Stomach (tissue), 9 donors: ENCODE measurements around the gene AUTS2. TPM values are rescaled to one million over a fixed set of nuclear protein-coding genes. Genes with fewer than 3 reads are reported as not detected.

ENCODE experiments used
- DNase-seq, 2 donors: peaks; one replicate each; pipeline versions ENCODE4 v3.0.0 to v3.0.0-alpha.2; 2013 to 2019
- H3K27ac ChIP-seq, 5 donors: fragments of 200-600 bp in 4 of 5; sonication (generic) in 4 of 5; one replicate each; pipeline ENCODE4 v1.5.1; 2013 to 2019; ENCODE audit warnings: mild to moderate bottlenecking in 1 of 5, moderate library complexity in 1 of 5
- H3K27me3 ChIP-seq, 3 donors: fragments of 200-600 bp; sonication (generic); one replicate each; pipeline ENCODE4 v1.5.1; 2017 to 2019; ENCODE audit warnings: mixed run types in 1 of 3
- H3K36me3 ChIP-seq, 4 donors: fragments of 200-600 bp; sonication (generic); 1 replicate in 3 of 4; 2 replicates in 1 of 4; pipeline ENCODE4 v1.5.1; 2016 to 2019
- H3K4me1 ChIP-seq, 4 donors: fragments of 200-600 bp; sonication (generic); one replicate each; pipeline ENCODE4 v1.5.1; 2016 to 2019
- H3K4me3 ChIP-seq, 4 donors: fragments of 200-600 bp; sonication (generic) in 3 of 4; one replicate each; pipeline ENCODE4 v1.5.1; 2016 to 2019; ENCODE audit warnings: mild to moderate bottlenecking in 1 of 4
- H3K9me3 ChIP-seq, 4 donors: fragments of 200-600 bp; sonication (generic); one replicate each; pipeline ENCODE4 v1.5.1; 2016 to 2019
- CTCF ChIP-seq, 7 experiments: fragments of 450-650 bp in 4 of 7; fragments of 200-600 bp in 3 of 7; sonication (generic) in 3 of 7; IDR thresholded peaks; one replicate each; pipeline ENCODE4 v1.5.1; 2016 to 2019; ENCODE audit warnings: antibody characterized with exemption in 7 of 7, control low read depth in 2 of 7, mild to moderate bottlenecking in 1 of 7
- EP300 ChIP-seq: sonication (generic); formaldehyde crosslinking; IDR thresholded peaks from one replicate; pipeline ENCODE4 v1.6.1; 2017; ENCODE audit warnings: antibody characterized with exemption
- POLR2A ChIP-seq, 4 donors: fragments of 450-650 bp; IDR thresholded peaks; one replicate each; pipeline ENCODE4 v1.6.1; 2016; ENCODE audit warnings: antibody characterized with exemption in 4 of 4, control low read depth in 2 of 4, mild to moderate bottlenecking in 1 of 4, moderate library complexity in 1 of 4
- POLR2AphosphoS5 ChIP-seq, 3 donors: sonication (generic); formaldehyde crosslinking; IDR thresholded peaks; one replicate each; pipeline ENCODE4 v1.6.1; 2016; ENCODE audit warnings: antibody characterized with exemption in 3 of 3
- WGBS, 5 donors: extraction: QIAGEN DNeasy Blood & Tissue Kit in 3 of 5; methylation state at CpG; one replicate each; pipeline versions ENCODE4 v1.1.5 to v1.1.7; 2013 to 2018; 5-methylcytosine and 5-hydroxymethylcytosine counted together
- intact Hi-C: fragments of 100-400 bp; cut with DNase I; formaldehyde crosslinking; loops from one replicate; pipeline ENCODE4 v1.15.1; 2023; ENCODE audit warnings: low total_unique reads
- polyA plus RNA-seq, 3 donors: library from polyadenylated mRNA; stranded (reverse); fragments of 200-250 nt; gene quantifications; one replicate each; pipeline ENCODE4 v1.2.3, GENCODE V29; 2013
- total RNA-seq, 5 donors: library from RNA; depleted of rRNA; stranded (reverse); fragments of >200 nt; gene quantifications; one replicate each; pipeline versions ENCODE4 v1.1.0 to v1.2.3, GENCODE V29; 2014 to 2016
- donor health status: healthy with polysubstance abuse.
- donor health status: Bipolar disorder and iron deficiency.
- donor health status: healthy.

The AUTS2 gene
- total and polyA plus RNA-seq, 8 donors, result 3.8 to 90.3 (median 38.1) TPM

GRCh38 chr7:69630292-69630691 is 32.0 kb downstream of the AUTS2 start:
- H3K27ac ChIP-seq, result no peak overlapping the region
- WGBS, 5 donors, result 43 to 52% (median 47%) methylated on average over 5 of the region's 5 CpGs
- H3K36me3 ChIP-seq, result no peaks in the 10 kb centered on the region
- H3K9me3 ChIP-seq, result no peaks in the 10 kb centered on the region
- peaks cover 0 to 9% (median 0%) of the 10 kb centered on the region in 4 donors for H3K4me1 ChIP-seq
- intact Hi-C loops, result no loop called here
- no peaks in the 10 kb centered on the region for H3K27me3 ChIP-seq
- DNase-seq, result peak in 1 of 2 donors; percentile 38
- no peak overlapping the region for H3K4me3 ChIP-seq
- peak in 1 of 3 donors; percentile 61 for TF ChIP-seq POLR2AphosphoS5 (IDR thresholded peaks at IDR 0.05)
- TF ChIP-seq POLR2A (IDR thresholded peaks at IDR 0.05), result no peak

GRCh38 chr7:69631131-69631530 is 32.9 kb downstream of the AUTS2 start:
- Histone ChIP-seq H3K4me1 (peaks cover 0 to 9% (median 4%) of the 10 kb centered on the region in 4 donors), H3K4me3 (no peak overlapping the region), H3K9me3 (no peaks in the 10 kb centered on the region), H3K27ac (no peak overlapping the region), H3K36me3 (no peaks in the 10 kb centered on the region), H3K27me3 (no peaks in the 10 kb centered on the region)
- no peak for DNase-seq
- intact Hi-C loops, result no loop called here
- TF ChIP-seq CTCF (IDR thresholded peaks at IDR 0.05) (no peak), POLR2AphosphoS5 (IDR thresholded peaks at IDR 0.05) (no peak), POLR2A (IDR thresholded peaks at IDR 0.05) (no peak), EP300 (no peak)
- WGBS, 5 donors, result 80 to 87% (median 86%) methylated on average over 3 of the region's 3 CpGs

- WGBS, 5 donors, result 75 to 85% (median 77%) methylated on average over 3 of the region's 3 CpGs
- Histone ChIP-seq H3K27ac (no peak overlapping the region), H3K4me1 (peaks cover 0 to 11% (median 5%) of the 10 kb centered on the region in 4 donors), H3K9me3 (no peaks in the 10 kb centered on the region), H3K4me3 (no peak overlapping the region), H3K27me3 (no peaks in the 10 kb centered on the region), H3K36me3 (no peaks in the 10 kb centered on the region)
- intact Hi-C loops, result no loop called here
- no peak for DNase-seq
- TF ChIP-seq EP300 (no peak), POLR2A (IDR thresholded peaks at IDR 0.05) (no peak), CTCF (IDR thresholded peaks at IDR 0.05) (no peak)
These were observed 34.0 kb downstream of the AUTS2 start for GRCh38 chr7:69632280-69632679.

GRCh38 chr7:69633122-69633831 is 35.0 kb downstream of the AUTS2 start:
- intact Hi-C loops, result no loop called here
- WGBS, 5 donors, result 61 to 89% (median 76%) methylated on average over 2 of the region's 2 CpGs
- no peak overlapping the region for H3K27ac ChIP-seq
- H3K4me1 ChIP-seq, result peaks cover 0 to 11% (median 5%) of the 10 kb centered on the region in 4 donors
- DNase-seq, result peak in 1 of 2 donors; percentile 38
- no peaks in the 10 kb centered on the region for H3K36me3 ChIP-seq
- no peaks in the 10 kb centered on the region for H3K27me3 ChIP-seq
- TF ChIP-seq EP300 (no peak), POLR2A (IDR thresholded peaks at IDR 0.05) (no peak), CTCF (IDR thresholded peaks at IDR 0.05) (no peak), POLR2AphosphoS5 (IDR thresholded peaks at IDR 0.05) (no peak)
- no peaks in the 10 kb centered on the region for H3K9me3 ChIP-seq
- no peak overlapping the region for H3K4me3 ChIP-seq

DNA sequence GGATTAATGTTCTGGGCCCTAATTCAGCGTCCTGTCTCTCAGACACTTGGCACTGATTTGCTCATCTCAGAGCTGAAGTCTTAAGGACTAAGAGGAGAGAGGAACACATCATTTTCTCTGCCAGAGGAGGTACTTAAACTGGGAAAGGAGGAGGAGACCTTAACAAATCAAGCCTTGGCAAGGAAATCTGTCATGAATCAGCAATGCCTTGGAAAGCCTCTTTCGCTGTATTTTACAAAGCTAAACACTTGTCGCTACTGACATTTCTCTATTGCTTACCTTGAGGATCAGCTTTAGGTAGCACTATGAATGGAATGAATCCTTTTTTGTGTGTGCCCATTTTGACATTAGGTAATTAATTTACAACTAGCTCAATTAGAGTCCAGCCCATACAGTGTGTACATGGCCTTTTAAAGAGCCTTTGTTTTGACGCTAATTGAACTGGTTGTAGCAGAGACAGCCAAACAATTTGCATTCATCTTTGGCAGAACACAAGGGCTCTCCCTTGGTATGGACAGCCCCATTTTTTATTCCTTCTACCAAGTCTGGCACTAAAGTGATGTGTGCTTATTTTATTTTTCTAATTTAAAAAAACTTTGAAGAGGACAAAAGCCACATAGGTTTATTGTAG is 37.4 kb downstream of the AUTS2 start:
- intact Hi-C loops, result no loop called here

More for the DNA sequence above, 37.4 kb downstream of the AUTS2 start:
- no peaks in the 10 kb centered on the region for H3K27me3 ChIP-seq
- TF ChIP-seq POLR2A (IDR thresholded peaks at IDR 0.05) (no peak), CTCF (IDR thresholded peaks at IDR 0.05) (no peak), POLR2AphosphoS5 (IDR thresholded peaks at IDR 0.05) (no peak), EP300 (no peak)
- no peak overlapping the region for H3K27ac ChIP-seq
- no peaks in the 10 kb centered on the region for H3K9me3 ChIP-seq
- DNase-seq, result no peak
- WGBS, 5 donors, result 70 to 86% (median 78%) methylated on average over 4 of the region's 4 CpGs
- H3K4me1 ChIP-seq, result peaks cover 0 to 11% (median 0%) of the 10 kb centered on the region in 4 donors
- no peaks in the 10 kb centered on the region for H3K36me3 ChIP-seq
- H3K4me3 ChIP-seq, result no peak overlapping the region
